Endothelial cell of umbilical vein (primary cell): ENCODE data around the gene SLC39A11. TPM values are rescaled to one million over a fixed set of nuclear protein-coding genes. Genes with fewer than 3 reads are reported as not detected.

Experiments
- BruUV-seq: library from RNA; stranded (reverse); fragments of 400-500 nt; replicated peaks from 2 replicates; lab custom pipeline; 2021; lab: Mats Ljungman, UMichigan
- CTCF ChIA-PET: fragments of 300-600, 350-600 bp; sonication (Branson Sonifier 250); formaldehyde crosslinking; loops from one replicate; lab custom pipeline; 2021; ENCODE audit warnings: antibody characterized with exemption, inconsistent platforms; lab: Charles Lee
- POLR2A ChIA-PET: fragments of 300-600, 350-600 bp; sonication (Branson Sonifier 250); formaldehyde crosslinking; loops from one replicate; lab custom pipeline; 2021; ENCODE audit warnings: antibody characterized with exemption, inconsistent platforms; lab: Charles Lee
- DNase-seq: peaks from one replicate; pipeline ENCODE4 v3.0.0-alpha.2; 2011; ENCODE audit warnings: low read depth, low spot score
- FAIRE-seq: peaks from 2 replicates; lab custom pipeline; 2011; peaks lifted over from hg19 to GRCh38; lab: Jason Lieb, UNC
- H2AFZ ChIP-seq: 2 replicates; pipeline ENCODE4 v1.6.0; 2012; ENCODE audit warnings: low read depth, low read length, control low read depth, inconsistent platforms
- H3K27ac ChIP-seq: 2 replicates; pipeline ENCODE4 v1.5.1; 2011; ENCODE audit warnings: low read depth, mild to moderate bottlenecking, control low read depth, low read length, moderate library complexity; ENCODE audit not compliant: insufficient read depth
- H3K27me3 ChIP-seq, 2 experiments: 2 replicates each; pipeline versions ENCODE4 v1.6.0 to v1.6.1; 2011; ENCODE audit warnings: low read length in 2 of 2, mixed read lengths in 1 of 2; ENCODE audit not compliant: control insufficient read depth in 2 of 2, insufficient read depth in 2 of 2
- H3K36me3 ChIP-seq, 2 experiments: 2 replicates in 1 of 2; 3 replicates in 1 of 2; pipeline ENCODE4 v1.5.1; 2011; ENCODE audit warnings: low read length in 2 of 2, mild to moderate bottlenecking in 1 of 2, moderate library complexity in 1 of 2; ENCODE audit not compliant: control insufficient read depth in 2 of 2, insufficient read depth in 2 of 2; ENCODE audit errors: extremely low read depth in 1 of 2
- H3K4me1 ChIP-seq: 3 replicates; pipeline ENCODE4 v1.5.1; 2011; ENCODE audit warnings: mild to moderate bottlenecking, low read length; ENCODE audit not compliant: control insufficient read depth, insufficient read depth; ENCODE audit errors: extremely low read depth
- H3K4me2 ChIP-seq: 2 replicates; pipeline ENCODE4 v1.6.1; 2011; ENCODE audit warnings: low read length, control low read depth, mixed read lengths; ENCODE audit not compliant: insufficient read depth
- H3K4me3 ChIP-seq, 3 experiments: fragments of 200-600 bp in 1 of 3; sonication (generic), shearing (Covaris generic) in 1 of 3; replicated peaks in 1 of 3; 2 replicates each; pipeline ENCODE4 v1.5.1; 2011 to 2016; ENCODE audit warnings: control low read depth in 3 of 3, low read length in 3 of 3, mild to moderate bottlenecking in 2 of 3, inconsistent platforms in 1 of 3, low read depth in 1 of 3, moderate library complexity in 1 of 3; ENCODE audit not compliant: insufficient read depth in 1 of 3
- H3K79me2 ChIP-seq: 2 replicates; pipeline ENCODE4 v1.6.0; 2012; ENCODE audit warnings: low read length, inconsistent platforms; ENCODE audit not compliant: control insufficient read depth, insufficient read depth
- H3K9ac ChIP-seq: replicated peaks from 2 replicates; pipeline ENCODE3; 2011; ENCODE audit warnings: low read length, control low read depth; ENCODE audit not compliant: insufficient read depth; ENCODE audit errors: extremely low read depth
- H3K9me1 ChIP-seq: replicated peaks from 3 replicates; pipeline ENCODE4 v1.6.0; 2011; ENCODE audit warnings: mild to moderate bottlenecking, low read length; ENCODE audit not compliant: control insufficient read depth, insufficient read depth; ENCODE audit errors: extremely low read depth
- H3K9me3 ChIP-seq: replicated peaks from 2 replicates; pipeline ENCODE4 v1.5.1; 2012; ENCODE audit warnings: low read length, inconsistent platforms; ENCODE audit not compliant: control insufficient read depth, insufficient read depth
- H4K20me1 ChIP-seq: replicated peaks from 2 replicates; pipeline ENCODE3; 2011; ENCODE audit warnings: mild to moderate bottlenecking, low read length; ENCODE audit not compliant: control insufficient read depth, insufficient read depth; ENCODE audit errors: extremely low read depth
- CTCF ChIP-seq, 2 donors: IDR thresholded peaks; 1 replicate in 1 of 2; 2 replicates in 1 of 2; pipeline ENCODE4 v1.5.1; 2011; ENCODE audit warnings: low read length in 2 of 2, mild to moderate bottlenecking in 2 of 2, moderate library complexity in 2 of 2, control low read depth in 1 of 2, inconsistent platforms in 1 of 2, low read depth in 1 of 2; ENCODE audit not compliant: insufficient read depth in 1 of 2; ENCODE audit errors: extremely low read depth in 1 of 2
- EZH2 ChIP-seq: IDR thresholded peaks from 2 replicates; pipeline ENCODE4 v1.6.1; 2012; ENCODE audit warnings: borderline replicate concordance, low read depth, mild to moderate bottlenecking, moderate library complexity, low read length, inconsistent platforms; ENCODE audit not compliant: severe bottlenecking
- FOS ChIP-seq: IDR thresholded peaks from 2 replicates; pipeline ENCODE4 v1.6.1; 2011; ENCODE audit warnings: mild to moderate bottlenecking, low read length, moderate library complexity, borderline replicate concordance; ENCODE audit not compliant: insufficient read depth
- GATA2 ChIP-seq: IDR thresholded peaks from 2 replicates; pipeline ENCODE4 v1.7.0; 2011; ENCODE audit warnings: low read depth, mild to moderate bottlenecking, moderate library complexity, mixed read lengths, low read length; ENCODE audit not compliant: insufficient read length, insufficient read depth
- JUN ChIP-seq: IDR thresholded peaks from 2 replicates; pipeline ENCODE4 v1.6.1; 2011; ENCODE audit warnings: borderline replicate concordance, low read depth; ENCODE audit not compliant: insufficient read length, insufficient read depth
- MAX ChIP-seq: IDR thresholded peaks from 2 replicates; pipeline ENCODE4 v1.6.1; 2011; ENCODE audit not compliant: insufficient read depth, insufficient read length
- MYC ChIP-seq: IDR thresholded peaks from one replicate; pipeline ENCODE4 v1.6.1; 2011; ENCODE audit warnings: mild to moderate bottlenecking, low read depth, low read length
- POLR2A ChIP-seq: IDR thresholded peaks from 2 replicates; pipeline ENCODE4 v1.6.1; 2012; ENCODE audit warnings: low read depth, mild to moderate bottlenecking, control low read depth, low read length
- POLR2AphosphoS5 ChIP-seq: IDR thresholded peaks from 2 replicates; pipeline ENCODE4 v1.6.1; 2012; ENCODE audit warnings: low read depth, mild to moderate bottlenecking, control low read depth, low read length, moderate library complexity; ENCODE audit not compliant: insufficient read depth
- dilution Hi-C: fragments of 300-500 bp; cut with MboI; formaldehyde crosslinking; loops from one replicate; pipeline ENCODE4 v1.15.0; 2019; ENCODE audit warnings: low sequenced_read_pairs; ENCODE audit not compliant: extremely low pct_ligation_motif_present
- intact Hi-C: fragments of 100-400 bp; cut with micrococcal nuclease; formaldehyde crosslinking; loops from one replicate; pipeline ENCODE4 v1.10.0; 2022
- polyA plus RNA-seq, 4 experiments: library from polyadenylated mRNA; depleted of rRNA in 3 of 4; stranded (reverse) in 3 of 4; unstranded in 1 of 4; fragments of >200 nt; gene quantifications; 2 replicates each; pipeline versions ENCODE4 v1.2.1 to v1.2.3, GENCODE V29; 2011 to 2012; ENCODE audit warnings: missing spikeins in 1 of 4
- total RNA-seq: library from RNA; stranded (reverse); gene quantifications from 2 replicates; pipeline ENCODE4 v1.2.3, GENCODE V29; 2021

The SLC39A11 gene
- total and polyA plus RNA-seq, 2 donors (not counting 3 experiments of a cell fraction or from before 2014, with no cell fraction given), result 8.1 to 11.9 TPM

GRCh38 chr17:72924196-72924595 is 168.3 kb downstream of the SLC39A11 start:
- CTCF ChIA-PET, result no interaction called here
- no peak overlapping the region for H3K9ac ChIP-seq
- DNase-seq (no peak), FAIRE-seq (no peak)
- H3K27ac ChIP-seq, result no peak overlapping the region
- dilution Hi-C loops, result no loop called here
- no peaks in the 10 kb centered on the region for H4K20me1 ChIP-seq
- no peaks in the 10 kb centered on the region for H3K36me3 ChIP-seq
- POLR2A ChIA-PET, result no interaction called here
- no peak overlapping the region for H3K4me2 ChIP-seq
- H3K9me3 ChIP-seq, result no peaks in the 10 kb centered on the region
- no peak overlapping the region for H3K4me3 ChIP-seq
- H2AFZ ChIP-seq, result no peak overlapping the region
- intact Hi-C loops, result no loop called here
- BruUV-seq, result no TSS peak
- no peaks in the 10 kb centered on the region for H3K9me1 ChIP-seq
- no peaks in the 10 kb centered on the region for H3K79me2 ChIP-seq
- no peaks in the 10 kb centered on the region for H3K4me1 ChIP-seq
- TF ChIP-seq GATA2, result no peak
- TF ChIP-seq EZH2, result no peak
- TF ChIP-seq POLR2A, result no peak
- TF ChIP-seq MAX, result no peak
- TF ChIP-seq MYC, result no peak
- no peak for TF ChIP-seq JUN
- TF ChIP-seq CTCF (IDR thresholded peaks at IDR 0.05; ENCODE audit: extremely low read depth in 1 of 2, insufficient read depth in 1 of 2, low read depth in 1 of 2, low read length in 2 of 2), result no peak
- TF ChIP-seq POLR2AphosphoS5, result no peak
- no peak for TF ChIP-seq FOS
- H3K27me3 ChIP-seq, result no peaks in the 10 kb centered on the region
